ENCODE data around the gene RNF41.

The RNF41 gene

GRCh38 chr12:56188131-56188777 lies 33.5 kb downstream of the RNF41 start:
- no peak for DNase-seq (ENCODE audit: extremely low read depth, low read depth)
- TF ChIP-seq, protein P1, sequence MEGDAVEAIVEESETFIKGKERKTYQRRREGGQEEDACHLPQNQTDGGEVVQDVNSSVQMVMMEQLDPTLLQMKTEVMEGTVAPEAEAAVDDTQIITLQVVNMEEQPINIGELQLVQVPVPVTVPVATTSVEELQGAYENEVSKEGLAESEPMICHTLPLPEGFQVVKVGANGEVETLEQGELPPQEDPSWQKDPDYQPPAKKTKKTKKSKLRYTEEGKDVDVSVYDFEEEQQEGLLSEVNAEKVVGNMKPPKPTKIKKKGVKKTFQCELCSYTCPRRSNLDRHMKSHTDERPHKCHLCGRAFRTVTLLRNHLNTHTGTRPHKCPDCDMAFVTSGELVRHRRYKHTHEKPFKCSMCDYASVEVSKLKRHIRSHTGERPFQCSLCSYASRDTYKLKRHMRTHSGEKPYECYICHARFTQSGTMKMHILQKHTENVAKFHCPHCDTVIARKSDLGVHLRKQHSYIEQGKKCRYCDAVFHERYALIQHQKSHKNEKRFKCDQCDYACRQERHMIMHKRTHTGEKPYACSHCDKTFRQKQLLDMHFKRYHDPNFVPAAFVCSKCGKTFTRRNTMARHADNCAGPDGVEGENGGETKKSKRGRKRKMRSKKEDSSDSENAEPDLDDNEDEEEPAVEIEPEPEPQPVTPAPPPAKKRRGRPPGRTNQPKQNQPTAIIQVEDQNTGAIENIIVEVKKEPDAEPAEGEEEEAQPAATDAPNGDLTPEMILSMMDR (IDR thresholded peaks at IDR 0.05; ENCODE audit: low read depth, low read length): no peak

DNA sequence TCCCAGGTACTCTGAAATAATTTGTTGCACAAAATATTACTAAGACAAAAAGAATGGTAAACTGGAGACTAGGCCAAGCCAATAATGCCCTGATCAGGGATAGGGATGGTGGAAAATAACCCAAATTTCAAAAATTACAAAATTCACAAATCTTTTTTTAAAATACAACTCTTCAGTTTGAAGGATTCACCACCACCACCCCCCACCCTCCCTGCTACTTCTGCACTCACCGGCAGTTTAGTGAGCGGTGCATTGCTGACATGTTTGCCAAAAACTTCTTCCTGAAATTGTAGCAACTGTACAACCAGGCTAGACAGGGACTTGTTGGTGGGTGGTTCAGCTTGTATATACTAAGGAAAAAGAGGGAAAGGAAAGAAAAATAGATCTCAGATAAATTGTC lies 34.8 kb downstream of the RNF41 start:
- TF ChIP-seq, protein P1 (IDR thresholded peaks at IDR 0.05; ENCODE audit: low read depth, low read length): no peak
- DNase-seq (ENCODE audit: extremely low read depth, low read depth): no peak

GRCh38 chr12:56178347-56178746 lies 43.4 kb downstream of the RNF41 start:
- TF ChIP-seq, protein P1 (IDR thresholded peaks at IDR 0.05; ENCODE audit: low read depth, low read length): no peak

DNA sequence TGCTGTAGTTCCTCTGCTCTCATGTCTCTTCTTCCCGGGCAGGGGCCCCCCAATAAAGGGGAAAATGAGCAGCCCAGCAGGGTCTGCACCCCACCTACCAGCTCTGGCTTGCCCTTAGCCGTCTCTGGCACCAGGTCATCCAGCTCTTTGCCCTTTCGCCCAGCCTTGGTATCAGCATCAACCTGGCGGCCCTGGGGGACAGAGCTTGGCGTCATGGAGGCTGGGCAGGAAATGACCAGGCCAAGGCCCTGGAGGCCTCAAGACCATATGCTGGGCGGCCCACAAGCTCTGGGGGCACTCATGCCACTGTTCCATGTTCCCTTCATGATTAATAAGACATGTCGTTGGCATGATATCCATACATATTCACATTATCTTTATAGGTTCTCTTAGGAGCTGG lies 48.9 kb downstream of the RNF41 start:
- DNase-seq (ENCODE audit: extremely low read depth, low read depth): no peak
- TF ChIP-seq, protein P1 (IDR thresholded peaks at IDR 0.05; ENCODE audit: low read depth, low read length): no peak

More at GRCh38 chr12:56178347-56178746, 43.4 kb downstream of the RNF41 start:
- no peak for DNase-seq (ENCODE audit: extremely low read depth, low read depth)

DNA sequence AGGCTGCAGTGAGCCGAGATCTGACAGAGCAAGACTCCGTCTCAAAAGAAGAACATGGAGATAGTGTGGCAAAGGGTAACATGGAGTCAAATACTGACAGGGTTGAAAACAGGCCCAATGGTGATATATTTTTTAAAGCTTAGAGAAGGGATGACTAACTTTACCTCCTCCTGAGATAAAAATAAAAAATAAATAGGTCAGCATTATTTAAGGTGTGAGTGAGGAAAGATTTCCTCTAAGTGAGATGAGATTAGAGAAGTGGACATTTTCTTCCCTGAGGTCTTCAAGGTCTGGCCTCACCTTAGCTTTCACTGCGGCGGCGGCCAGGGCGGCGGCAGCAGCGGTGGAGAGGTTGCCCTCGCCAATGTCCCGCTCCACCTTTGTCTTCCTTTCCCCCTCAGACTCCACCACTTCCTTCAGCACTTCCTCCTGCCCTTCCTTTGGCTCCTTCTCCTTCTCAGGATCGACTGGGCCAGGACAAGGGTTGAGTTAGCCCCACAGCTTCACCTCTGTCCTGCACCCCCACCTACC lies 52.4 kb downstream of the RNF41 start:
- no peak for DNase-seq (ENCODE audit: extremely low read depth, low read depth)
- TF ChIP-seq, protein P1 (IDR thresholded peaks at IDR 0.05; ENCODE audit: low read depth, low read length): no peak

GRCh38 chr12:56165369-56165768 lies 56.4 kb downstream of the RNF41 start:
- DNase-seq (ENCODE audit: extremely low read depth, low read depth): no peak
- TF ChIP-seq, protein P1 (IDR thresholded peaks at IDR 0.05; ENCODE audit: low read depth, low read length): no peak

- TF ChIP-seq, protein P1 (IDR thresholded peaks at IDR 0.05; ENCODE audit: low read depth, low read length): no peak
These were observed 57.4 kb downstream of the RNF41 start for GRCh38 chr12:56164345-56164729.

More at GRCh38 chr12:56164345-56164729, 57.4 kb downstream of the RNF41 start:
- DNase-seq (ENCODE audit: extremely low read depth, low read depth): no peak

Measured in AG09319 (cell line).